ENCODE results near the gene IL1RAPL2. TPM values are rescaled to one million over a fixed set of nuclear protein-coding genes. Genes with fewer than 3 reads are reported as not detected.

The IL1RAPL2 gene
- total RNA-seq, 1 donor from 2014 or later = not detected

DNA sequence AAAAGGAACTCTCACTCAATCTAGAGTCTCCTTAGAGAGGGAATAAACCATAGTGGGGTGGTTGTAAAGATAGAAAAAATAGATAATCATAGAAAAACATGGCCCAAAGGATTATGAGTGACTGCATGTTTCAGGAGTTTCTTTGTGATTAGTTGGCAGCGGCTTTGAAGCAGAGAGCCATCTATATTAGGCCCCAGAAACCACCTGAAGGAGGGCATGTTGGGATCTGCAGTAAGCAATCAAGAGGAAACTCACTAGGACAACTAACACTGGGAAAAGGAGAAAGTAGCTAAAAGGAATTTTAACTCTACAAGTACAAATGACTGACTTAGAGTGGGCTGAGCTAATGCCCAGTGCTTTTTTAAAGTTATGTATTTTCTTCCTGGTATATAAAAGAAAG lies 987.1 kb downstream of the IL1RAPL2 start:
- TF ChIP-seq, protein P1, sequence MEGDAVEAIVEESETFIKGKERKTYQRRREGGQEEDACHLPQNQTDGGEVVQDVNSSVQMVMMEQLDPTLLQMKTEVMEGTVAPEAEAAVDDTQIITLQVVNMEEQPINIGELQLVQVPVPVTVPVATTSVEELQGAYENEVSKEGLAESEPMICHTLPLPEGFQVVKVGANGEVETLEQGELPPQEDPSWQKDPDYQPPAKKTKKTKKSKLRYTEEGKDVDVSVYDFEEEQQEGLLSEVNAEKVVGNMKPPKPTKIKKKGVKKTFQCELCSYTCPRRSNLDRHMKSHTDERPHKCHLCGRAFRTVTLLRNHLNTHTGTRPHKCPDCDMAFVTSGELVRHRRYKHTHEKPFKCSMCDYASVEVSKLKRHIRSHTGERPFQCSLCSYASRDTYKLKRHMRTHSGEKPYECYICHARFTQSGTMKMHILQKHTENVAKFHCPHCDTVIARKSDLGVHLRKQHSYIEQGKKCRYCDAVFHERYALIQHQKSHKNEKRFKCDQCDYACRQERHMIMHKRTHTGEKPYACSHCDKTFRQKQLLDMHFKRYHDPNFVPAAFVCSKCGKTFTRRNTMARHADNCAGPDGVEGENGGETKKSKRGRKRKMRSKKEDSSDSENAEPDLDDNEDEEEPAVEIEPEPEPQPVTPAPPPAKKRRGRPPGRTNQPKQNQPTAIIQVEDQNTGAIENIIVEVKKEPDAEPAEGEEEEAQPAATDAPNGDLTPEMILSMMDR (IDR thresholded peaks at IDR 0.05) = no peak
- intact Hi-C loops (cut with DNase I) = no loop called here
- H3K27ac ChIP-seq = no peak overlapping the region
- no peak overlapping the region for H3K4me3 ChIP-seq
- H3K9me3 ChIP-seq = no peaks in the 10 kb centered on the region
- no peaks in the 10 kb centered on the region for H3K27me3 ChIP-seq
- H3K36me3 ChIP-seq = no peaks in the 10 kb centered on the region
- no peak for DNase-seq (ENCODE audit: low spot score in 2 of 2)
- no peaks in the 10 kb centered on the region for H3K4me1 ChIP-seq

DNA sequence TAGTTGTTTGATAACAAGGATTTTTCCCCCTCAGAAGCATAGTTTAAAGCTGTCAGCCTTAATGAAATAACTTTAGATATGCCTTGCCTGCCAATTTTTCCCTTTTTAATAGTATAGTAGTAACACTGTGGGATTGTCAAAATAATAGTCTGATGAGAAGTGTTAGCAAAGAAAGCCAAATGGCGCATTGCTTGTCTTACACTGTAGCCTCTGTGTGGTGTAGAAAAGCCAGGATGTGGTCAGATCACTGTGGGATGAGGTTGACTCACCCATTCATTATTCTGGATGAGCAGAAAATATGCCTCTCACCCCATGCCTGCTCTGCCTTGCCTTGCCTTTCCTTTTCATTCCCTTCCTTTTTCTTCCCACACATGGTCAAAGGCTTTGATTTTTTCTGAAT lies 998.5 kb downstream of the IL1RAPL2 start:
- TF ChIP-seq, protein P1 (IDR thresholded peaks at IDR 0.05) = no peak
- Histone ChIP-seq H3K27me3 (no peaks in the 10 kb centered on the region), H3K9me3 (no peaks in the 10 kb centered on the region), H3K4me3 (no peak overlapping the region), H3K27ac (no peak overlapping the region), H3K36me3 (no peaks in the 10 kb centered on the region), H3K4me1 (no peaks in the 10 kb centered on the region)
- no peak for DNase-seq (ENCODE audit: low spot score in 2 of 2)
- intact Hi-C loops (cut with DNase I) = no loop called here

GRCh38 chrX:105565856-105566255 lies 999.9 kb downstream of the IL1RAPL2 start:
- intact Hi-C loops (cut with DNase I) = no loop called here
- Histone ChIP-seq H3K36me3 (no peaks in the 10 kb centered on the region), H3K27ac (no peak overlapping the region), H3K9me3 (no peaks in the 10 kb centered on the region), H3K4me1 (no peaks in the 10 kb centered on the region), H3K4me3 (no peak overlapping the region), H3K27me3 (no peaks in the 10 kb centered on the region)
- TF ChIP-seq, protein P1 (IDR thresholded peaks at IDR 0.05) = no peak
- DNase-seq (ENCODE audit: low spot score in 2 of 2) = no peak

GRCh38 chrX:105567082-105567481 lies 1001.1 kb downstream of the IL1RAPL2 start:
- H3K9me3 ChIP-seq = no peaks in the 10 kb centered on the region
- no peaks in the 10 kb centered on the region for H3K4me1 ChIP-seq
- no peak overlapping the region for H3K4me3 ChIP-seq
- TF ChIP-seq, protein P1 (IDR thresholded peaks at IDR 0.05) = no peak
- DNase-seq (ENCODE audit: low spot score in 2 of 2) = no peak
- H3K27me3 ChIP-seq = no peaks in the 10 kb centered on the region
- intact Hi-C loops (cut with DNase I) = no loop called here
- H3K36me3 ChIP-seq = no peaks in the 10 kb centered on the region
- no peak overlapping the region for H3K27ac ChIP-seq

GRCh38 chrX:105608745-105609144 lies 1042.7 kb downstream of the IL1RAPL2 start:
- no peak overlapping the region for H3K27ac ChIP-seq
- TF ChIP-seq, protein P1 (IDR thresholded peaks at IDR 0.05) = no peak
- H3K4me1 ChIP-seq = no peaks in the 10 kb centered on the region
- no peaks in the 10 kb centered on the region for H3K27me3 ChIP-seq
- no peak for DNase-seq (ENCODE audit: low spot score in 2 of 2)
- no peak overlapping the region for H3K4me3 ChIP-seq
- no peaks in the 10 kb centered on the region for H3K9me3 ChIP-seq
- intact Hi-C loops (cut with DNase I) = no loop called here
- no peaks in the 10 kb centered on the region for H3K36me3 ChIP-seq

- no peak overlapping the region for H3K27ac ChIP-seq
- no peaks in the 10 kb centered on the region for H3K36me3 ChIP-seq
- no peaks in the 10 kb centered on the region for H3K4me1 ChIP-seq
- intact Hi-C loops (cut with DNase I) = no loop called here
- no peak for DNase-seq (ENCODE audit: low spot score in 2 of 2)
- H3K4me3 ChIP-seq = no peak overlapping the region
- TF ChIP-seq, protein P1 (IDR thresholded peaks at IDR 0.05) = no peak
- H3K9me3 ChIP-seq = no peaks in the 10 kb centered on the region
- H3K27me3 ChIP-seq = no peaks in the 10 kb centered on the region
These were observed 1043.5 kb downstream of the IL1RAPL2 start for GRCh38 chrX:105609530-105609929.
